NCI-H1436 (cell line): ENCODE data around the gene RPL4.
A peak's percentile ranks its signal among the peaks of the same experiment; 100 is the strongest.
"Not testable (repeated sequence)": the region's sequence is repeated elsewhere in the genome, so short reads cannot be mapped to it uniquely, and the experiment has no call there.

ENCODE experiments used
- DNase-seq: peaks from one replicate; lab custom pipeline; 2025; lab: John Stamatoyannopoulos, UW

The RPL4 gene

GRCh38 chr15:66504563-66505429 lies at the start of gene RPL4, which contains the start of gene ZWILCH:
Gene RPL4, minus strand, starts transcription at chr15:66504855. Its CDS starts 65 bp downstream, at chr15:66504790.
Gene ZWILCH, plus strand, starts transcription at chr15:66505326. Its CDS starts 13 bp downstream, at chr15:66505339.
- peak; percentile 58 for DNase-seq

- DNase-seq: no peak
Observed at GRCh38 chr15:66545255-66545654, 40.6 kb upstream of the RPL4 start.

- DNase-seq: no peak
Observed at GRCh38 chr15:66542896-66543295, 38.2 kb upstream of the RPL4 start.

GRCh38 chr15:66535056-66535455 lies 30.4 kb upstream of the RPL4 start:
- DNase-seq: no peak

- no peak for DNase-seq
Observed at GRCh38 chr15:66524838-66525237, 20.2 kb upstream of the RPL4 start.

GRCh38 chr15:66523926-66524325 lies 19.3 kb upstream of the RPL4 start:
- DNase-seq: no peak

- DNase-seq: no peak
Observed at GRCh38 chr15:66515901-66516322, 11.3 kb upstream of the RPL4 start.

GRCh38 chr15:66514586-66514985 lies 9.9 kb upstream of the RPL4 start:
- DNase-seq: no peak

GRCh38 chr15:66508293-66508883 lies 3.7 kb upstream of the RPL4 start:
- DNase-seq: no peak

GRCh38 chr15:66505818-66506217 lies 1.2 kb upstream of the RPL4 start:
- no peak for DNase-seq

- no peak for DNase-seq
Observed at GRCh38 chr15:66505430-66505811, 766 bp upstream of the RPL4 start.

- no peak for DNase-seq
Observed at GRCh38 chr15:66503780-66504562, 684 bp downstream of the RPL4 start.

- not testable (repeated sequence) for DNase-seq
Observed at GRCh38 chr15:66503041-66503648, 1.5 kb downstream of the RPL4 start.

GRCh38 chr15:66502491-66502890 lies 2.2 kb downstream of the RPL4 start:
- DNase-seq: no peak

- DNase-seq: not testable (repeated sequence)
Observed at GRCh38 chr15:66500346-66500745, 4.3 kb downstream of the RPL4 start.

GRCh38 chr15:66498501-66499386 lies 5.9 kb downstream of the RPL4 start:
- DNase-seq: no peak

GRCh38 chr15:66497502-66498455 lies 6.9 kb downstream of the RPL4 start, which contains the start of gene SNAPC5:
Gene SNAPC5, minus strand, starts transcription at chr15:66497762. Its CDS starts 31 bp downstream, at chr15:66497731.
- peak; percentile 90 for DNase-seq

- no peak for DNase-seq
Observed at GRCh38 chr15:66496951-66497501, 7.6 kb downstream of the RPL4 start.

- DNase-seq: no peak
Observed at GRCh38 chr15:66494262-66494661, 10.4 kb downstream of the RPL4 start.
